Smooth muscle cell (in vitro differentiated cells): Measurements from ENCODE around the gene LAMA2. TPM values are rescaled to one million over a fixed set of nuclear protein-coding genes. Genes with fewer than 3 reads are reported as not detected.

Experiments
- DNase-seq: peaks from one replicate; lab custom pipeline; 2025; ENCODE audit not compliant: unreplicated experiment; lab: John Stamatoyannopoulos, UW
- H2AFZ ChIP-seq: fragments of 200-600 bp; sonication (generic); 2 replicates; pipeline ENCODE4 v1.6.0; 2016; ENCODE audit warnings: antibody characterized with exemption, low read depth, mild to moderate bottlenecking
- H3F3A ChIP-seq: fragments of 200-600 bp; sonication (generic); 2 replicates; pipeline ENCODE4 v1.6.0; 2017; ENCODE audit warnings: antibody characterized with exemption, low read depth
- H3K27ac ChIP-seq: fragments of 200-600 bp; sonication (generic); 2 replicates; pipeline ENCODE4 v1.5.1; 2016; ENCODE audit warnings: low read depth, mild to moderate bottlenecking
- H3K27me3 ChIP-seq: fragments of 200-600 bp; sonication (generic); 2 replicates; pipeline ENCODE4 v1.6.1; 2016; ENCODE audit warnings: low read depth, mild to moderate bottlenecking
- H3K36me3 ChIP-seq: fragments of 200-600 bp; sonication (generic); 2 replicates; pipeline ENCODE4 v1.5.1; 2016; ENCODE audit warnings: low read depth
- H3K4me1 ChIP-seq: fragments of 200-600 bp; sonication (generic); 2 replicates; pipeline ENCODE4 v1.5.1; 2016; ENCODE audit warnings: low read depth
- H3K4me2 ChIP-seq: fragments of 200-600 bp; sonication (generic); 2 replicates; pipeline ENCODE4 v1.6.0; 2016; ENCODE audit warnings: mild to moderate bottlenecking
- H3K4me3 ChIP-seq: fragments of 200-600 bp; sonication (generic); 2 replicates; pipeline ENCODE4 v1.5.1; 2016; ENCODE audit warnings: mild to moderate bottlenecking
- H3K79me2 ChIP-seq: fragments of 200-600 bp; sonication (generic); 2 replicates; pipeline ENCODE4 v1.6.0; 2016; ENCODE audit warnings: low read depth, mild to moderate bottlenecking
- H3K9ac ChIP-seq: fragments of 200-600 bp; sonication (generic); 2 replicates; pipeline ENCODE4 v1.6.0; 2016; ENCODE audit warnings: low read depth
- H3K9me3 ChIP-seq: fragments of 200-600 bp; sonication (generic); replicated peaks from 2 replicates; pipeline ENCODE4 v1.5.1; 2016; ENCODE audit warnings: low read depth
- H4K20me1 ChIP-seq: fragments of 200-600 bp; sonication (generic); 2 replicates; pipeline ENCODE4 v1.6.0; 2016; ENCODE audit warnings: low read depth
- WGBS: methylation state at CpG from one replicate; pipeline ENCODE4 v1.1.7; 2016; ENCODE audit warnings: low lambda C conversion rate; 5-methylcytosine and 5-hydroxymethylcytosine counted together
- polyA plus RNA-seq: library from polyadenylated mRNA; unstranded; fragments of >200 nt; fragmentation: Nextera tagmentation; extraction: Ambion mirVana; gene quantifications from 2 replicates; pipeline ENCODE4 v1.2.1, GENCODE V29; 2016
- total RNA-seq: library from RNA; depleted of rRNA; stranded (reverse); fragments of >200 nt; gene quantifications from 2 replicates; pipeline ENCODE4 v1.2.3, GENCODE V29; 2014
- TF ChIP-seq, protein P1 (sequence below): fragments of 200-600 bp; sonication (generic); IDR thresholded peaks from 2 replicates; pipeline ENCODE4 v1.5.1; 2017; ENCODE audit warnings: borderline replicate concordance, mild to moderate bottlenecking, antibody characterized with exemption; ENCODE audit not compliant: insufficient read depth, poor library complexity, severe bottlenecking

LAMA2 gene
- total and polyA plus RNA-seq, 2 experiments from 2014 or later: 21.7 to 92.9 TPM

DNA sequence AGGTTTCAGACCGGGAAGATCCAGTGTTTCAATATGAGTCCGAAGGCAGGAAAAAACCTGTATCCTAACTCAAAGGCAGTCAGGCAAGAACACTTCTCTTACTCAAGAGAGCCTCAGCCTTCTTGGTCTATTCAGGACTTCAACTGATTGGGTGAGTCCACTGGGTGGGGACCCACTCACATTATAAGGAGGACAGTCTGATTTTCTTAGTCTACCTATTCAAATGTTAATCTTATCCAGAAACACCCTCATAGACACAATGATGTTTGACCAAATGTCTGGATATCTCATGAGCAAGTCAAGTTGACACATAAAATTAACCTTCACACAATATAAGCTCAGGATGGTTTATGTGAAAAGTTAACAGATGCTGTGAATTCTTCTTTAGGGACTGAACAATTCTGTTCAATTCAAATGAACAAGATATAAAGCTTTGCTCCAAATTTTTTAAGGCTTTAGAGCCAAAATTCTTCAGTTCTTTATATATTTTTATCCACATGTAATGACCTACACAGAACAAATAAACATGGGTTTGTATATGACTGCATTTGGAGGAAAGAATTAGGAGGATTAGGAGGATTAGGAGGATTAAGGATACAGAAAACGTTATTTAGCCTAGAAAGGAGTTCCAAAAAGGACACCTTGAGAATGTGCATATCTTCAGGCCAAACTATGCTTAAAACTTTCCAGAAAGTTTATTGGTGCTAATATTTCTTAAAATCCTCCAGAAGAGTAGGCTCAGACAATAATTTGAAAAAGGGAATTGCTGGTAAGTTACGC, 35.3 kb upstream of the LAMA2 start:
- Histone ChIP-seq H3K4me2 (peak overlapping the region; percentile 70), H3K4me3 (no peak overlapping the region), H3K27ac (peak overlapping the region; percentile 97), H2AFZ (peak overlapping the region; percentile 28), H3K4me1 (peaks cover 23% of the 10 kb centered on the region), H3K27me3 (no peaks in the 10 kb centered on the region), H3F3A (no peaks in the 10 kb centered on the region), H4K20me1 (no peaks in the 10 kb centered on the region), H3K36me3 (no peaks in the 10 kb centered on the region), H3K9ac (peak overlapping the region; percentile 89), H3K9me3 (no peaks in the 10 kb centered on the region), H3K79me2 (no peaks in the 10 kb centered on the region)
- WGBS: 48% methylated on average over 4 of the region's 4 CpGs
- DNase-seq: no peak
- TF ChIP-seq, protein P1, sequence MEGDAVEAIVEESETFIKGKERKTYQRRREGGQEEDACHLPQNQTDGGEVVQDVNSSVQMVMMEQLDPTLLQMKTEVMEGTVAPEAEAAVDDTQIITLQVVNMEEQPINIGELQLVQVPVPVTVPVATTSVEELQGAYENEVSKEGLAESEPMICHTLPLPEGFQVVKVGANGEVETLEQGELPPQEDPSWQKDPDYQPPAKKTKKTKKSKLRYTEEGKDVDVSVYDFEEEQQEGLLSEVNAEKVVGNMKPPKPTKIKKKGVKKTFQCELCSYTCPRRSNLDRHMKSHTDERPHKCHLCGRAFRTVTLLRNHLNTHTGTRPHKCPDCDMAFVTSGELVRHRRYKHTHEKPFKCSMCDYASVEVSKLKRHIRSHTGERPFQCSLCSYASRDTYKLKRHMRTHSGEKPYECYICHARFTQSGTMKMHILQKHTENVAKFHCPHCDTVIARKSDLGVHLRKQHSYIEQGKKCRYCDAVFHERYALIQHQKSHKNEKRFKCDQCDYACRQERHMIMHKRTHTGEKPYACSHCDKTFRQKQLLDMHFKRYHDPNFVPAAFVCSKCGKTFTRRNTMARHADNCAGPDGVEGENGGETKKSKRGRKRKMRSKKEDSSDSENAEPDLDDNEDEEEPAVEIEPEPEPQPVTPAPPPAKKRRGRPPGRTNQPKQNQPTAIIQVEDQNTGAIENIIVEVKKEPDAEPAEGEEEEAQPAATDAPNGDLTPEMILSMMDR: no peak

DNA sequence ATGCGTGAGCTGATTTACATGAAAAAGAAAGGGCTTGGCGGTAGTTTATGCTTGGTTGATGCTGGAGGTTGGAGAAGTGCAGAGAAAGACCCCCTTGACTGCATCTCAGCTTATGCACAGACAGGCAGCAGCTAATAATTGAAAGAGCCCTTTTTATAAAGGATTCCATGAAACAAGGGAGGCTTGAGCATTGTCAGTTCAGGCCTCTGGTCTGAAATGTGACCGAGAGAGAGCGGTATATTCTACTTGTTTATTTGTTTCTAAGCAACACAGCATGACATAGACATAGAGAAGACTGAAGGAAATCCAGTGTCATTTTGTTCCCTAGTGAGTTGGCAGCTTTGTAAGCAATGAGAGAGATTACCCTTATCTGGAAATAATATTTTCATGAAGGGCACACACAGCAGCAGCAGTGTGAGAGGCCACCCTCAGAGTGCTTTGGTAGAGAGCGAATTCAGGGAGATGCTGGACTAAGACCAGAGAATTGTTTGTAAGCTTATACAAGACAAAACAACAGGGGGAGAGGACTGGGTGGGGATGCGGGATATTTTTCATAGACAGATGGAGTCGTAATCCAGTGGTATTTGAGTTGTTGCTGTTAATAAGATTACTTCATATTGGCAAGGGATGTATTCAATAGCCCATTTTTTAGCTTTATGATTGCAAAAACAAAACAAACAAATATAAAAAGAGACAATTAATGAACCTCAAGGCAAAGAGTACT, 34.6 kb upstream of the LAMA2 start:
- peak overlapping the region; percentile 97 for H3K27ac ChIP-seq
- 36% methylated on average over 7 of the region's 7 CpGs for WGBS
- TF ChIP-seq, protein P1: no peak
- no peaks in the 10 kb centered on the region for H3K9me3 ChIP-seq
- H3F3A ChIP-seq: no peaks in the 10 kb centered on the region
- no peaks in the 10 kb centered on the region for H3K27me3 ChIP-seq
- H3K4me3 ChIP-seq: no peak overlapping the region
- H3K4me1 ChIP-seq: peaks cover 23% of the 10 kb centered on the region
- no peaks in the 10 kb centered on the region for H3K79me2 ChIP-seq
- H3K36me3 ChIP-seq: no peaks in the 10 kb centered on the region
- H2AFZ ChIP-seq: peak overlapping the region; percentile 28
- no peaks in the 10 kb centered on the region for H4K20me1 ChIP-seq
- H3K9ac ChIP-seq: peak overlapping the region; percentile 89
- H3K4me2 ChIP-seq: peak overlapping the region; percentile 70
- no peak for DNase-seq

DNA sequence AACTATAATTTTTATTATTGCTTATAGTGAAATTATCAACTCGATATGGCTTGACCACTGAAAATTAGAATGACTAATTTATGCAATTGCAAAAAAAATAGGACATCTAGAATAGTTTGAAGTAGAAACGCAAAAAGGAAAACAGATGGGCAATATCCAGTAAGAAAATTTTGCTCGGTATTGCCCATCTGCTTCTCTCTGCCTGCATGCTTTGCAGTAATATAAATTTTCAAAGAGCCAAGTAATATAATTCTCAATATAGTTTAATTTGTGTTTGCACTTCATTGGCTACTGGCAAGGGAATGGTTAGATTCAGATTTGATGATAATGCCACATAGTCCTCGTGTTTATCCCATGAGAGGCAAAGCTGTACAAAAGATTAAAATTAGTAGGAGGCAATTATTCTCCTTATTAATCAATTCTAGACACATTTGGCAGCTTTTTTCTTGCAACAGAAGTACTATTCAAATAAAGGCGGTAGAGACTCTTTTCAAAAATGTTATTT, 27.3 kb upstream of the LAMA2 start:
- TF ChIP-seq, protein P1: no peak
- DNase-seq: no peak
- H2AFZ ChIP-seq: no peak overlapping the region
- H3K4me1 ChIP-seq: no peaks in the 10 kb centered on the region
- H3K4me2 ChIP-seq: no peak overlapping the region
- H3F3A ChIP-seq: no peaks in the 10 kb centered on the region
- peaks cover 3% of the 10 kb centered on the region for H3K36me3 ChIP-seq
- WGBS: 95% methylated on average over 5 of the region's 5 CpGs
- H4K20me1 ChIP-seq: no peaks in the 10 kb centered on the region
- no peak overlapping the region for H3K9ac ChIP-seq
- H3K4me3 ChIP-seq: no peak overlapping the region
- peaks cover 6% of the 10 kb centered on the region for H3K9me3 ChIP-seq
- no peaks in the 10 kb centered on the region for H3K79me2 ChIP-seq
- no peaks in the 10 kb centered on the region for H3K27me3 ChIP-seq
- H3K27ac ChIP-seq: no peak overlapping the region
